Measurements from ENCODE around the gene GJD3. TPM values are rescaled to one million over a fixed set of nuclear protein-coding genes. Genes with fewer than 3 reads are reported as not detected.
"Not testable (repeated sequence)": the region's sequence is repeated elsewhere in the genome, so short reads cannot be mapped to it uniquely, and the experiment has no call there.

Gene GJD3
- total RNA-seq: not detected

DNA sequence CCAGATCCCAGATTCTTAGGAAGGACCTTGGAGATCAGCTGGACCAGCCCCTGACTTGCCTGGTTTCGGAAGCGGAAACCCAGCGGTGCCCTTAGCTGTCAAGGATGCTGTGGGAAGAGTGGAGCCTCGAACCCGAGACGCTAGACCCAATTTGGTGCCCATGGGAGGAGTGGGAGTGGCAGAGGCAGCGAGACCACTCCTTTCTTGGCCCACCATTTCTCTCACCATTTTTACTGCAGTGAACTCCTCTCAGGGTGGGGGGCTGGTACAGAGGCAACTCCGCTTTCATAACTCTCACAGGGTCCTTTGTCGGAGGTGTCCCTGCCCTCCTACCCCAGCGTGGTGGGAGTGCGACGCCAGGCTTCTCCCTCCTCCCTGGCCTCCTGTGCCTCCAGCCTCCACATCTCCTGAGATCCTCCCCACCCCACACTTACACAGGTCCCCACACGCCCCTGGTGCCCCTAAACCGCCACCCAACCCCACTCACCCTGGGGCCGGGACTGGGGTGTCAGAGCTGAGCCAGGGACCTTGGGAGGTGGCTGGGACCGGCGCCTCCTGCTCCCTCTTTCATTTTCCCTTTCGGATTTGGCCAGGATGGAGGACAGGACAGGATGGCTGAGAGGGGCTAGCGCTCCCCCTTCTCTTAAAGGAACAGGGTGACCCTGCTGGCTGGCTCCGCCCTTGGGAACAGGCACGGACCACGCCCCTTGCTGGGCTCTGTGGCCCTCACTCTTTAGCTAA, at the start of gene GJD3:
GJD3 (minus strand) TSS at position 617 of the 741 bp plus-strand sequence. CDS start 922 bp downstream, outside the sequence.
- H3K9me3 Mint-ChIP-seq: no peaks in the 10 kb centered on the region
- H3K36me3 Mint-ChIP-seq: no peaks in the 10 kb centered on the region
- ATAC-seq (no peak), DNase-seq (ENCODE audit: low spot score in 2 of 2) (no peak)
- no peak within 1 kb of the TSS for H3K27ac Mint-ChIP-seq

DNA sequence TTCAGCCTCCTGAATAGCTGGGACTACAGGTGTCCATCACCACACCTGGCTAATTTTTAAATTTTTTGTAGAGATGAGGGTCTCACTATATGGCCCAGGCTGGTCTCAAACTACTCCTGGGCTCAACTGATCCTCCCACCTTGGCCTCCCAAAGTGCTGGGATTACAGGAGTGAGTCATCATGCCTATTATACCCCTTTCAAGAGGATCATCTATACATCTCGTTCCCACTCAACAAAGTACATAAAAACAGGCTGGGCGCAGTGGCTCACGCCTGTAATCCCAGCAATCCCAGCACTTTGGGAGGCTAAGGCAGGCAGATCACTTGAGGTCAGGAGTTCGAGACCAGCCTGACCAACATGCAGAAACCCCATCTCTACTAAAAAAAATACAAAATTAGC, 49.8 kb upstream of the GJD3 start:
- not testable (repeated sequence) for H3K9me3 Mint-ChIP-seq; H3K27ac Mint-ChIP-seq; ATAC-seq; DNase-seq (ENCODE audit: low spot score in 2 of 2)
- H3K36me3 Mint-ChIP-seq: peaks cover 44 to 53% of the 10 kb centered on the region in 2 donors

- Mint-ChIP-seq H3K9me3 (no peaks in the 10 kb centered on the region), H3K27ac (no peak overlapping the region), H3K36me3 (peaks cover 40 to 53% of the 10 kb centered on the region in 2 donors)
- no peak for DNase-seq (ENCODE audit: low spot score in 2 of 2)
- ATAC-seq: no peak
These were observed 48.3 kb upstream of the GJD3 start for GRCh38 chr17:40412880-40413279.

- Mint-ChIP-seq H3K27ac (no peak overlapping the region), H3K36me3 (peaks cover 31 to 53% of the 10 kb centered on the region in 2 donors), H3K9me3 (no peaks in the 10 kb centered on the region)
- DNase-seq (ENCODE audit: low spot score in 2 of 2) (no peak), ATAC-seq (no peak)
These were observed 47.3 kb upstream of the GJD3 start for GRCh38 chr17:40411821-40412220.

DNA sequence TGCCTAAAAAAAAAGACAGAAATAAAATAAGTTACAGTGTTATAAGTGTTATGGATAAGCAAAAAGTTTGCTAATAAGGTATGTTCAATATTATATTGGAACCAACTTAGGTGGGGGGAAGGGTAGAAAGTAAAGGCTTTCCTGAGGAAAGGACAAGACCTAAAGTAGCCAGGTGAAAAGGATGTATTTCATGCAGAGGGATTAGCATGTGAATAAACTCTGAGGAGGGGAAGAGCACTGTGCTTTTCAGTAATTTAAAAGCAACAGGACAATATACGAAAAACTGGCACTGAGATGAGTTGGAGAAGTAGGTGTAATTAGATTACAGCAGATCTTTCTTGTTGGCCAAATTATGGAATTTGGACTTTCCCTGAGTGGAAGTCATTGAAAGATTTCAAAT, 45.5 kb upstream of the GJD3 start:
- peaks cover 26 to 45% of the 10 kb centered on the region in 2 donors for H3K36me3 Mint-ChIP-seq
- no peak overlapping the region for H3K27ac Mint-ChIP-seq
- DNase-seq (ENCODE audit: low spot score in 2 of 2) (no peak), ATAC-seq (no peak)
- H3K9me3 Mint-ChIP-seq: no peaks in the 10 kb centered on the region

DNA sequence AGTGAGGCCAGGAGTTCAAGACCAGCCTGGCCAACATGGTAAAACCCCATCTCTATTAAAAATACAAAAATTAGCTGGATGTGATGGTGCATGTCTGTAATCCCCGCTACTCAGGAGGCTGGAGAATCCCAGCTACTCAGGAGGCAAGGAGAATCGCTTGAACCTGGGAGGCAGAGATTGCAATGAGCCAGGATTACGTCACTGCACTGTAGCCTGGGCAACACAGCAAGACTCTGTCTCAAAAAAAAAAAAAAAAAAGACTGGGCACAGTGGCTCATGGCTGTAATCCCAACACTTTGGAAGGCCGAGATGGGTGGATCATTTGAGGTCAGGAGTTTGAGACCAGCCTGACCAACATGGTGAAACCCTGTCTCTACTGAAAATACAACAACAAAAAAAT, 45.0 kb upstream of the GJD3 start:
- DNase-seq (ENCODE audit: low spot score in 2 of 2); H3K27ac Mint-ChIP-seq; H3K9me3 Mint-ChIP-seq; ATAC-seq: not testable (repeated sequence)
- peaks cover 25 to 43% of the 10 kb centered on the region in 2 donors for H3K36me3 Mint-ChIP-seq

- H3K27ac Mint-ChIP-seq: no peak overlapping the region
- H3K9me3 Mint-ChIP-seq: no peaks in the 10 kb centered on the region
- DNase-seq (ENCODE audit: low spot score in 2 of 2): no peak
- ATAC-seq: no peak
- H3K36me3 Mint-ChIP-seq: peaks cover 34 to 48% of the 10 kb centered on the region in 2 donors
These were observed 42.9 kb upstream of the GJD3 start for GRCh38 chr17:40407460-40407859.

GRCh38 chr17:40404003-40404402, 39.5 kb upstream of the GJD3 start:
- ATAC-seq (no peak), DNase-seq (ENCODE audit: low spot score in 2 of 2) (no peak)
- H3K36me3 Mint-ChIP-seq: peaks cover 46 to 59% of the 10 kb centered on the region in 2 donors
- H3K9me3 Mint-ChIP-seq: no peaks in the 10 kb centered on the region
- no peak overlapping the region for H3K27ac Mint-ChIP-seq

- DNase-seq (ENCODE audit: low spot score in 2 of 2) (no peak), ATAC-seq (no peak)
- no peaks in the 10 kb centered on the region for H3K9me3 Mint-ChIP-seq
- H3K27ac Mint-ChIP-seq: no peak overlapping the region
- H3K36me3 Mint-ChIP-seq: peaks cover 47 to 67% of the 10 kb centered on the region in 2 donors
These were observed 38.1 kb upstream of the GJD3 start for GRCh38 chr17:40402668-40403067.

DNA sequence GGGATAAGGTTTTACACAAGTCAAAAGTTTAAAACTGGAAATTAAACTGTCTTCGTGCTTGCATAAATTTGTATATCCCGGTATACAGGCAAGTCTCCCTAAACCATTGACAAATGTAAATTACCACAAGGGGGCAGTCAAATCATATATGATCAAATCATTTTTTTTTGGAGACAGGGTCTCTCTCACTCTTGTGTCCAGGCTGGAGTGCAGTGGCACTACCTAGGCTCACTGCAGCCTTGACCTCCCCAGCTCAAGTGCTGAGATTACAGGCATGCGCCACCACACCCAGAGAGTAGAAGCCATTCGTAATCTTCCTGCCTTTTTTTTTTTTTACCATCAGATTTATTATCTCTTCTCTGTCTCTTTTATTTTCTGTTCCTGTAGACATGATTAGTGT, 34.6 kb upstream of the GJD3 start:
- DNase-seq (ENCODE audit: low spot score in 2 of 2) (no peak), ATAC-seq (peak; percentile 44 to 51)
- H3K36me3 Mint-ChIP-seq: peaks cover 43 to 67% of the 10 kb centered on the region in 2 donors
- H3K9me3 Mint-ChIP-seq: no peaks in the 10 kb centered on the region
- H3K27ac Mint-ChIP-seq: no peak overlapping the region

DNA sequence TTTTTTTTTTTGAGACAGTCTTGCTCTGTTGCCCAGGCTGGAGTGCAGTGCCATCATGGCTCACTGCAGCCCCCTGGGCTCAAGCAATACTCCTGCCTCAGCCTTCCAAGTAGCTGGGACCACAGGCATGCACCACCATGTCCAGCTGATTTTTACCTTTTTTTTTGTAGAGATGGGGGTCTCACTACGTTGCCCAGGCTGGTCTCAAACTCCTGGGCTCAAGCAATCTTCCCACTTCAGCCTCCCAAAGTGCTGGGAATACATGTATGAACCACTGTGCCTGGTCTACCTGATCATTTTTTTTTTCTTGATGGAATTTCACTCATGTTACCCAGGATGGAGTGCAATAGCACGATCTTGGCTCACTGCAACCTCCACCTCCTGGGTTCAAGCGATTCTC, 22.0 kb upstream of the GJD3 start:
- not testable (repeated sequence) for H3K27ac Mint-ChIP-seq; H3K9me3 Mint-ChIP-seq; DNase-seq (ENCODE audit: low spot score in 2 of 2); ATAC-seq
- peaks cover 8 to 30% of the 10 kb centered on the region in 2 donors for H3K36me3 Mint-ChIP-seq

DNA sequence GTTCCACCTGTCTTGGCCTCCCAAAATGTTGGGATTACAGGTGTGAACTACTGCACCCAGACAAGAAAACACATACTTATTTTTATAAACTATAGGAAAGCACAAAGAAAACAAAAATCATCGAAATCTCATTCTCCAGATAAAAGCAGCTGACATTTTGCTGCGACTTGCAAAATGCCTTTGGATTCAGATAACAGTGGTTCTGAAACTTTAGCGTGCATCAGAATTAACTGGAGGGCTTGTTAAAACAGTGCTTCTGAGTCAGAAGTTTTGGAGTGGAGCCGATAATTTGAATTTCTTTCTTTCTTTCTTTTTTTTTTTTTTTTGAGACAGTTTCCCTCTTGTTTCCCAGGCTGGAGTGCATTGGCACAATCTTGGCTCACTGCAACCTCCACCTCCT, 17.7 kb upstream of the GJD3 start:
- no peaks in the 10 kb centered on the region for H3K36me3 Mint-ChIP-seq
- DNase-seq (ENCODE audit: low spot score in 2 of 2) (no peak), ATAC-seq (no peak)
- no peaks in the 10 kb centered on the region for H3K9me3 Mint-ChIP-seq
- no peak overlapping the region for H3K27ac Mint-ChIP-seq

DNA sequence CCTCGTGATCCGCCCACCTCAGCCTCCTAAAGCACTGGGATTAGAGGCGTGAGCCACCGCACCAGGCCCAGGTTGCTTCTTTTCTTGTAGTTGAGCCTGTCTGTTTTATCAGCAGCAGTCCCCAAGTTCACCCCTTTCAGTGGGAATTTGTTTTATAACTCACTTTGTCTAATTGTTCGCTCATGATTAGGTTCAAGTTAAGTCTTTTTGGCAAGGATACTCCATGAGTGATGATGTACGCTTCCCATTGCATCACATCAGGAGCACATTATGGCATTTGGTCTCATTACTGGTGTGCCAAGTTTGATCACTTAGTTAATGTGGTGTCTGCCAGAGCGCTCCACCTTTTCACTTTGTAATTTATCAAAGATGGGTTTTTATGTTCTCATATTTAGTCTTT, 14.4 kb upstream of the GJD3 start:
- ATAC-seq (no peak), DNase-seq (ENCODE audit: low spot score in 2 of 2) (no peak)
- Mint-ChIP-seq H3K36me3 (peaks cover 0 to 8% of the 10 kb centered on the region in 2 donors), H3K27ac (no peak overlapping the region), H3K9me3 (peaks cover 0 to 8% of the 10 kb centered on the region in 2 donors)

DNA sequence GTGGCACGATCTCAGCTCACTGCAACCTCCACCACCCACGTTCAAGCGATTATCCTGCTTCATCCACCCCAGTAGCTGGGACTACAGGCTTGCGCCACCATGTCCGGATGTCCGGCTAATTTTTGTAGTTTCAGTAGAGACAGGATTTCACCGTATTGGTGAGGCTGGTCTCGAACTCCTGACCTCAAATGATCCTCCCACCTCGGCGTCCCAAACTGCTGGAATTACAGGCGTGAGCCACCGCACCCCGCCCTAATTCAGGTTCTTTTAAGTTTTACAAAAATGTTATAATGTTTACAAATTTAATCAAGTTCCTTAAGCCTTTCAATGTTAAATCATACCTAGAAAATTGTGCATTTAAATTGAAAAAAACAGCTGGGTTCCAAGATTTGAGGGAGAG, 13.3 kb upstream of the GJD3 start:
- H3K27ac Mint-ChIP-seq: no peak overlapping the region
- ATAC-seq: no peak
- peaks cover 0 to 8% of the 10 kb centered on the region in 2 donors for H3K36me3 Mint-ChIP-seq
- peaks cover 0 to 8% of the 10 kb centered on the region in 2 donors for H3K9me3 Mint-ChIP-seq
- DNase-seq (ENCODE audit: low spot score in 2 of 2): no peak

GRCh38 chr17:40376541-40376940, 12.0 kb upstream of the GJD3 start:
- not testable (repeated sequence) for H3K9me3 Mint-ChIP-seq; ATAC-seq; DNase-seq (ENCODE audit: low spot score in 2 of 2); H3K27ac Mint-ChIP-seq; H3K36me3 Mint-ChIP-seq

DNA sequence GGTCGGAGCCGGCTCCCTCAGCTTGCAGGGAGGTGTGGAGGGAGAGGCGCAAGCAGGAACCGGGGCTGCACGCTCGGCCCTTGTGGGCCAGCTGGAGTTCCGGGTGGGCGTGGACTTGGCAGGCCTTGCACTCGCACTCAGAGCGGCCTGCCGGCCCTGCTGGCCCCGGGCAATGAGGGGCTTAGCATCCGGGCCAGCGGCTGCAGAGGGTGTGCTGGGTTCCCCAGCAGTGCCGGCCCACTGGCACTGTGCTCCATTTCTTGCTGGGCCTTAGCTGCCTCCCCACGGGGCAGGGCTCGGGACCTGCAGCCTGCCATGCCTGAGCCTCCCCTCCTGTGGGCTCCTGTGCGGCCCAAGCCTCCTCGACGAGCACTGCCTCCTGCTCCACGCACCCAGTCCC, 11.2 kb upstream of the GJD3 start:
- DNase-seq (ENCODE audit: low spot score in 2 of 2); ATAC-seq; H3K27ac Mint-ChIP-seq: not testable (repeated sequence)
- Mint-ChIP-seq H3K36me3 (peaks cover 0 to 13% of the 10 kb centered on the region in 2 donors), H3K9me3 (peaks cover 0 to 12% of the 10 kb centered on the region in 2 donors)

DNA sequence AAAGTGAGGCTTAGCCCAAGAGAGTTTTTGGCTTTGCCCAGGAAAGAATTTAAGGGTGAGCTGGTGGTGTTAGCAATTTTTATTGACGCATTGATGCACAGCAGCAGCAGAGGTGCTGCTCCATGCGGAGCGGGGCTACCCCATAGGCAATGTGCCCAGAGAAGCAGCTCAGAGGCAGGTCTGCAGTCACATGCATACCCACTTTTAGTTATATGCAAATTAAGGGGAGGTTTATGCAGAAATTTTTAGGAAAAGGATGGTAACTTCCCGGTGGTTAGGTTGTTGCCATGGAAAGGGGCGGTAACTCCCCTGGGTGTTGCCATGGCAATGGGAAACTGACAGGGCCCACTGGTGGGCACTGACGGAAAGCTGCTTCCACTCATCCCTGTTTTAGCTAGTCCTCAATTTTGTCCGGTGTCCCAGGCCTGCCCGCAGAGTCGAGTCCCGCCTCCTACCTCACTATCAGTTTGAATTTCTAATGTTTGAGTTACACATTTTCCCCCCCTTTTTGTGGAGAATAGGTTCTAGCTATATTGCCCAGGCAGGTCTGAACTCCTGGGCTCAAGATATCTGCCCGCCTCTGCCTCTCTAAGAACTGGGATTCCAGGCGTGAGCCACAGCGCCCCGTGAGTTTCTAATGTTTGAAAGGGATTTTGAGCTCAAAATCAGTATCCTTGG, 10.4 kb upstream of the GJD3 start:
- DNase-seq (ENCODE audit: low spot score in 2 of 2) (no peak), ATAC-seq (no peak)
- no peak overlapping the region for H3K27ac Mint-ChIP-seq
- peaks cover 0 to 13% of the 10 kb centered on the region in 2 donors for H3K36me3 Mint-ChIP-seq
- peaks cover 0 to 12% of the 10 kb centered on the region in 2 donors for H3K9me3 Mint-ChIP-seq

All from activated naive CD4-positive, alpha-beta T cell treated with anti-CD3 and anti-CD28 coated beads, Interleukin-2, amount 50 U/mL, for 72 hours (primary cell).